ENCODE data around the gene RBBP4. TPM values are rescaled to one million over a fixed set of nuclear protein-coding genes. Genes with fewer than 3 reads are reported as not detected.
A peak's percentile ranks its signal among the peaks of the same experiment; 100 is the strongest.

The RBBP4 gene
- total and polyA plus RNA-seq, 2 of the 8 experiments (the other 6 are each of a cell fraction or from before 2014, with no cell fraction given), result 147 to 397 TPM

GRCh38 chr1:32636914-32637645 is 13.9 kb upstream of the RBBP4 start:
- Histone ChIP-seq H3K9me3 (ENCODE audit: insufficient read depth in 2 of 2, low read depth in 1 of 2, low read length in 1 of 2) (no peaks in the 10 kb centered on the region), H3K4ac (replicated peaks; ENCODE audit: insufficient read length, low read depth, low read length) (no peak overlapping the region), H3K27ac (ENCODE audit: low read depth, low read length) (no peak overlapping the region), H3K23ac (ENCODE audit: insufficient read length) (no peak overlapping the region), H4K8ac (ENCODE audit: extremely low read depth, insufficient read depth, low read length) (no peak overlapping the region), H3K9ac (replicated peaks in 1 of 4; ENCODE audit: extremely low read depth in 1 of 4, low read depth in 3 of 4, low read length in 3 of 4) (no peak overlapping the region), H3K27me3 (replicated peaks in 1 of 4; ENCODE audit: control insufficient read depth in 3 of 4, extremely low read depth in 1 of 4, insufficient read depth in 3 of 4, low read length in 3 of 4) (no peaks in the 10 kb centered on the region), H4K20me1 (replicated peaks in 1 of 2; ENCODE audit: control insufficient read depth in 1 of 2, insufficient read depth in 2 of 2, low read length in 2 of 2) (no peaks in the 10 kb centered on the region), H3K79me2 (ENCODE audit: control insufficient read depth in 1 of 2, insufficient read depth in 2 of 2, low read length in 2 of 2) (peaks cover 0 to 41% of the 10 kb centered on the region in 2 experiments; a peak in 2 of 4 replicates), H3K36me3 (ENCODE audit: control insufficient read depth in 2 of 4, insufficient read depth in 4 of 4, low read length in 3 of 4) (peaks cover 0 to 24% (median 0%) of the 10 kb centered on the region in 4 experiments; a peak in 1 of 8 replicates), H3K23me2 (ENCODE audit: low read depth, low read length) (peaks cover 2% of the 10 kb centered on the region; the same call in 1 of the 2 replicates), H4K5ac (ENCODE audit: insufficient read length, low read depth, low read length) (no peak overlapping the region), H3K4me2 (ENCODE audit: insufficient read depth in 1 of 2, low read depth in 2 of 2, low read length in 2 of 2) (peak overlapping the region; percentile 7 to 44; a peak in 2 of 4 replicates), H3K56ac (replicated peaks; ENCODE audit: insufficient read length, low read depth, low read length) (no peak overlapping the region), H2BK12ac (ENCODE audit: low read depth, low read length) (no peak overlapping the region), H3K18ac (ENCODE audit: extremely low read depth, low read length) (no peak overlapping the region), H3K14ac (ENCODE audit: insufficient read length) (no peak overlapping the region), H4K91ac (replicated peaks; ENCODE audit: insufficient read length, low read length) (no peak overlapping the region), H2BK15ac (ENCODE audit: low read length) (no peak overlapping the region), H3K79me1 (ENCODE audit: low read depth, low read length) (no peaks in the 10 kb centered on the region; the same call in 1 of the 2 replicates), H2BK20ac (ENCODE audit: low read length) (no peak overlapping the region), H3K4me1 (replicated peaks in 1 of 4; ENCODE audit: control insufficient read depth in 3 of 4, insufficient read depth in 4 of 4, low read length in 3 of 4) (peaks cover 8 to 21% (median 17%) of the 10 kb centered on the region in 4 experiments), H2BK120ac (replicated peaks; ENCODE audit: low read depth, low read length) (no peak overlapping the region), H2AFZ (ENCODE audit: low read length) (no peak overlapping the region), H2BK5ac (ENCODE audit: low read depth, low read length) (no peak overlapping the region), H2AK5ac (ENCODE audit: low read depth, low read length) (no peak overlapping the region), H3K4me3 (ENCODE audit: extremely low read depth in 1 of 4, insufficient read depth in 2 of 4, low read depth in 3 of 4, low read length in 4 of 4) (no peak overlapping the region)
- no peak for FAIRE-seq
- CTCF ChIA-PET (ENCODE audit: partially characterized antibody), result interaction anchor here (0.6 to 1.6 kb wide), 6 partner anchors 10 to 266 kb away, joined by 3 to 4 read pairs (median 3); no protein-coding TSS in a partner anchor
- 80% methylated on average over 16 of the region's 16 CpGs; no CpG with 5 or more reads in 1 of the 2 experiments for WGBS, 2 experiments (ENCODE audit: extremely low coverage in 1 of 2, insufficient coverage in 1 of 2, insufficient read length in 1 of 2, insufficient replicate concordance in 2 of 2, low coverage in 1 of 2, low lambda C conversion rate in 2 of 2, missing lambda C conversion rate in 1 of 2)
- DNase-seq (ENCODE audit: low read depth in 1 of 2, low spot score in 2 of 2), result no peak
- POLR2A ChIA-PET (ENCODE audit: partially characterized antibody), result interaction anchor here (0.6 to 10.1 kb wide), 7 partner anchors 8 to 86 kb away, joined by 3 to 115 read pairs (median 5); partner anchors contain the start of genes RBBP4 and ZBTB8OS
- TF ChIP-seq POU5F1 (IDR thresholded peaks at IDR 0.05; ENCODE audit: low read depth, low read length) (no peak), EZH2 (IDR thresholded peaks at IDR 0.05; ENCODE audit: low read depth, low read length, severe bottlenecking) (no peak), CBX8 (IDR thresholded peaks at IDR 0.05; ENCODE audit: borderline replicate concordance, low read depth, low read length) (no peak), ZNF274 (IDR thresholded peaks at IDR 0.05; ENCODE audit: borderline replicate concordance, extremely low read depth, low read length) (no peak), EGR1 (IDR thresholded peaks at IDR 0.05; ENCODE audit: borderline replicate concordance, low read depth, low read length) (no peak), NRF1 (IDR thresholded peaks at IDR 0.05; ENCODE audit: low read depth, low read length) (no peak), NANOG (IDR thresholded peaks at IDR 0.05; ENCODE audit: insufficient read depth, low read depth, low read length, poor library complexity, severe bottlenecking) (no peak)
